ENCODE measurements around the gene CCNA2. TPM values are rescaled to one million over a fixed set of nuclear protein-coding genes. Genes with fewer than 3 reads are reported as not detected.

CCNA2 gene
- total RNA-seq, 4 donors from 2014 or later: 1.7 to 6.8 (median 2.6) TPM

DNA sequence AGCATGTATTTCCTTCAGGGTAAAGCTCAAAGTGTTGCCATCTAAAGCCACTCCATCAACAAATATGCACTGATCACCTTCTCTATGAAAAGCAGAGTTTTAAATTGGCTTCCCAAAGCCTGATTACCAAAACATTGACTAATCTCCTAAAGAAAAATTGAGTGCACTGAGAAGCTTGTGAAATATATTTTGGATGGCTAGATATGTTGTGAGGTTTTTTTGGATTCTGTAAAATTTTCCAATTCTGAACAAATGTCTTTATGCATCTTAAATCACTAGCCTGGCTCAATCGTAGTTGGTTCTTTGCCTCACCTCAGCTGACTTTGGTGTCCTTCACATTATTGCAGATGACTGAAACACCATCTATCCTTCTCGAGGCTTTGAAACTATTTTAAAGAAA is 37.5 kb downstream of the CCNA2 start:
- no peak for TF ChIP-seq CTCF (IDR thresholded peaks at IDR 0.05; ENCODE audit: low read depth)

DNA sequence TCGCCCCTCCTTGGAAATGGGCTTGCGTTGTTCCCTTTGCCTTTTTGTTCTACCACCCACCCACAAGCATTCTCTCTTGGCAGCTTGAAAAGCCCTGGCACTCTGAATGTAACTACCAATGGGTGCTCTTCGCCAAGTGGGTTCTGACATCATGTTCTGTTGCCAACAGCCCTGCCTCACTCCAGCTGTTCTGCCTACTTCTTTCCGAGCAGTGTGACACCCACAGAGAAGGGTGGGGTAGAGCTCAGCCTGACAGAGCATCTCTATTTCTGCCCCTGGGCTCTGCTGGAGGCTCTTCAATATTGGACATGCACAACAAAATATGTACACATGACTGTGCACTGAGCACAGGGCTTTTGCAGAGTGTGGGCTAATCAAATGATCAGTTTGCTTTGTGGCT is 38.2 kb downstream of the CCNA2 start:
- TF ChIP-seq CTCF (IDR thresholded peaks at IDR 0.05; ENCODE audit: low read depth): no peak

DNA sequence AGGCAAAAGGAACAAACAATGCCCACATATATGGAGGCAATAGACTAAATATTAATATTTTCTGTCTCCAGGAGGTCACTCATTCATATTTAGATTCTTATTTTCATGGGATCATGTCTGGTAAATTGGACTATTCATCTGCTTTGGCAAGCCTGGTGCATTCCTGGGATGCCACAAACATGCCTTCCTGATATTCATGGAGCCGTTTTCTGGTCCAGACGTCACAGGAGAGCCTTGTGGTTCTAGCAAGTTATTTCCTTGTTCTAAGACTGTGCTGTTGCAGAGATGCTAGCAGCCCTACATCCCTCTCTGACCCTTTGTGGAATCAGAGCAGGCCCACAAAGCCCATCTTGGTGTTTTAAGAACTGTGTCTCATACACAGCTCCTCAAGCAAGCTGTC is 38.7 kb downstream of the CCNA2 start:
- no peak for TF ChIP-seq CTCF (IDR thresholded peaks at IDR 0.05; ENCODE audit: low read depth)

- no peak for TF ChIP-seq CTCF (IDR thresholded peaks at IDR 0.05; ENCODE audit: low read depth)
Observed at GRCh38 chr4:121784401-121784800, 39.3 kb downstream of the CCNA2 start.

- no peak for TF ChIP-seq CTCF (IDR thresholded peaks at IDR 0.05; ENCODE audit: low read depth)
Observed at GRCh38 chr4:121783210-121783609, 40.5 kb downstream of the CCNA2 start.

DNA sequence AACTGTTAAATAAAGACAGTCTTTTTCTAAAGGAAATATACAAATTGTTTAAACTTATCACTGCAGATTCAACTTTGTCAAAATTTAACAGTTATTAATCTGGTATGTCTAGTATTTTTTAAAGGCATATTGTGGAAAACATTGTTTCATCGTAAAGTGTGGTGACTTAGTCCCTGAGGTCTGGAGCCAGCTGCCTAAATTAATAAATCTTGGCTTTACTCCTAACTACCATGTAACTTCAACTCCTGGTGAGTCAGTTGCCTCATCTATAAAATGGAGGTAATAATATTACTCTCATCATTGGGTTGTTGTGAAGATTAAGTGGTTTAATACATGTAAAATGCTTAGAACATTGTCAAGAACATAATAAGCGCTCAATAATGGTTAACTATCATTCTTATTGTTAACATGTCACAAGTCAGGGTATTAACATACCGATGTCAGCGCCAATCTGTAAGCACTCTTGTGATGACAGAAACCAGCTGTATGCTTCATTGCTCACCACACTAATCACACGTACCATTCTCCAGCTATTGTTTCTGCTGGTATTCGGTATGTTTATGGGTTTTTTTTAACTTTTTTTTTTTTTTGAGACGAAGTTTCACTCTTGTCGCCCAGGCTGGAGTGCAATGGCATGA is 44.6 kb downstream of the CCNA2 start:
- TF ChIP-seq CTCF (IDR thresholded peaks at IDR 0.05; ENCODE audit: low read depth): no peak

DNA sequence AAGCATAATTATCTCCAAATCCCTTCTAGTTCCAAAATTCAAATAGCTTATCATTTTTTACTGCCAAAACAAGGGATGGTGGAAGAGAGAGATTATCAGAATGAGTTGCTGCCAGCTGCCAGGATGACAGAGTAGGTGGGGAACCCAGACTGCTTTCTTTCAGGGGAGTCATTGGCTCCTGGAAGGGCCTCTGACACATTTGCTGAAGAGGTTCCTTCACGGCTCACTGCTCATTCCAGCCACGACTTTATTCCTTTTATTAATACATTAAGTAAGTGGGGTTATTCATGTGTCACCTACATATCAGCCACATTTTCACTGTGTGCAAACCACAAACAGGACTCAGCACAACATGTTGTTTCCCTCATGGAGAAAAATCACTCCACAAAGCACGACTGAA is 46.1 kb downstream of the CCNA2 start:
- no peak for TF ChIP-seq CTCF (IDR thresholded peaks at IDR 0.05; ENCODE audit: low read depth)

Data from subcutaneous adipose tissue (tissue), 4 donors.